Smooth muscle cell (in vitro differentiated cells): ENCODE results near the gene FOXO3. TPM values are rescaled to one million over a fixed set of nuclear protein-coding genes. Genes with fewer than 3 reads are reported as not detected.
"Not testable (repeated sequence)": the region's sequence is repeated elsewhere in the genome, so short reads cannot be mapped to it uniquely, and the experiment has no call there.

Experiments used
- DNase-seq: peaks from one replicate; lab custom pipeline; 2025; ENCODE audit not compliant: unreplicated experiment; lab: John Stamatoyannopoulos, UW
- H2AFZ ChIP-seq: fragments of 200-600 bp; sonication (generic); 2 replicates; pipeline ENCODE4 v1.6.0; 2016; ENCODE audit warnings: antibody characterized with exemption, low read depth, mild to moderate bottlenecking
- H3F3A ChIP-seq: fragments of 200-600 bp; sonication (generic); 2 replicates; pipeline ENCODE4 v1.6.0; 2017; ENCODE audit warnings: antibody characterized with exemption, low read depth
- H3K27ac ChIP-seq: fragments of 200-600 bp; sonication (generic); 2 replicates; pipeline ENCODE4 v1.5.1; 2016; ENCODE audit warnings: low read depth, mild to moderate bottlenecking
- H3K27me3 ChIP-seq: fragments of 200-600 bp; sonication (generic); 2 replicates; pipeline ENCODE4 v1.6.1; 2016; ENCODE audit warnings: low read depth, mild to moderate bottlenecking
- H3K36me3 ChIP-seq: fragments of 200-600 bp; sonication (generic); 2 replicates; pipeline ENCODE4 v1.5.1; 2016; ENCODE audit warnings: low read depth
- H3K4me1 ChIP-seq: fragments of 200-600 bp; sonication (generic); 2 replicates; pipeline ENCODE4 v1.5.1; 2016; ENCODE audit warnings: low read depth
- H3K4me2 ChIP-seq: fragments of 200-600 bp; sonication (generic); 2 replicates; pipeline ENCODE4 v1.6.0; 2016; ENCODE audit warnings: mild to moderate bottlenecking
- H3K4me3 ChIP-seq: fragments of 200-600 bp; sonication (generic); 2 replicates; pipeline ENCODE4 v1.5.1; 2016; ENCODE audit warnings: mild to moderate bottlenecking
- H3K79me2 ChIP-seq: fragments of 200-600 bp; sonication (generic); 2 replicates; pipeline ENCODE4 v1.6.0; 2016; ENCODE audit warnings: low read depth, mild to moderate bottlenecking
- H3K9ac ChIP-seq: fragments of 200-600 bp; sonication (generic); 2 replicates; pipeline ENCODE4 v1.6.0; 2016; ENCODE audit warnings: low read depth
- H3K9me3 ChIP-seq: fragments of 200-600 bp; sonication (generic); replicated peaks from 2 replicates; pipeline ENCODE4 v1.5.1; 2016; ENCODE audit warnings: low read depth
- H4K20me1 ChIP-seq: fragments of 200-600 bp; sonication (generic); 2 replicates; pipeline ENCODE4 v1.6.0; 2016; ENCODE audit warnings: low read depth
- CTCF ChIP-seq: fragments of 200-600 bp; sonication (generic); IDR thresholded peaks from 2 replicates; pipeline ENCODE4 v1.5.1; 2017; ENCODE audit warnings: borderline replicate concordance, mild to moderate bottlenecking, antibody characterized with exemption; ENCODE audit not compliant: insufficient read depth, poor library complexity, severe bottlenecking
- WGBS: methylation state at CpG from one replicate; pipeline ENCODE4 v1.1.7; 2016; ENCODE audit warnings: low lambda C conversion rate; 5-methylcytosine and 5-hydroxymethylcytosine counted together
- polyA plus RNA-seq: library from polyadenylated mRNA; unstranded; fragments of >200 nt; fragmentation: Nextera tagmentation; extraction: Ambion mirVana; gene quantifications from 2 replicates; pipeline ENCODE4 v1.2.1, GENCODE V29; 2016
- total RNA-seq: library from RNA; depleted of rRNA; stranded (reverse); fragments of >200 nt; gene quantifications from 2 replicates; pipeline ENCODE4 v1.2.3, GENCODE V29; 2014

The FOXO3 gene
- total and polyA plus RNA-seq, 2 experiments from 2014 or later, result 35.9 to 40.3 TPM

GRCh38 chr6:108658174-108658573 lies 97.5 kb downstream of the FOXO3 start:
- 100% methylated on average over 2 of the region's 2 CpGs for WGBS
- H2AFZ ChIP-seq, result no peak overlapping the region
- H3F3A ChIP-seq, result no peaks in the 10 kb centered on the region
- H3K4me1 ChIP-seq, result peaks cover 7% of the 10 kb centered on the region
- H3K36me3 ChIP-seq, result no peaks in the 10 kb centered on the region
- no peak overlapping the region for H3K4me3 ChIP-seq
- H3K9ac ChIP-seq, result no peak overlapping the region
- H3K79me2 ChIP-seq, result peaks cover 67% of the 10 kb centered on the region
- no peak for TF ChIP-seq CTCF
- H3K27ac ChIP-seq, result no peak overlapping the region
- no peaks in the 10 kb centered on the region for H3K9me3 ChIP-seq
- H3K27me3 ChIP-seq, result no peaks in the 10 kb centered on the region
- H3K4me2 ChIP-seq, result no peak overlapping the region
- peaks cover 88% of the 10 kb centered on the region for H4K20me1 ChIP-seq
- DNase-seq, result no peak

- not testable (repeated sequence) for H3K4me2 ChIP-seq
- WGBS, result 97% methylated on average over 4 of the region's 4 CpGs
Observed at GRCh38 chr6:108658785-108659184, 98.1 kb downstream of the FOXO3 start.

GRCh38 chr6:108660251-108660650 lies 99.5 kb downstream of the FOXO3 start:
- H2AFZ ChIP-seq, result no peak overlapping the region
- no peak overlapping the region for H3K9ac ChIP-seq
- DNase-seq, result no peak
- H3K4me3 ChIP-seq, result no peak overlapping the region
- peaks cover 76% of the 10 kb centered on the region for H4K20me1 ChIP-seq
- no peaks in the 10 kb centered on the region for H3K36me3 ChIP-seq
- H3K79me2 ChIP-seq, result peaks cover 62% of the 10 kb centered on the region
- H3K27me3 ChIP-seq, result no peaks in the 10 kb centered on the region
- H3K27ac ChIP-seq, result no peak overlapping the region
- TF ChIP-seq CTCF, result no peak
- H3K4me1 ChIP-seq, result peaks cover 4% of the 10 kb centered on the region
- 95% methylated on average over 4 of the region's 4 CpGs for WGBS
- no peaks in the 10 kb centered on the region for H3F3A ChIP-seq
- H3K4me2 ChIP-seq, result no peak overlapping the region
- no peaks in the 10 kb centered on the region for H3K9me3 ChIP-seq

More at GRCh38 chr6:108658785-108659184, 98.1 kb downstream of the FOXO3 start:
- not testable (repeated sequence) for DNase-seq, H3K36me3 ChIP-seq, H3K9ac ChIP-seq, H3K4me3 ChIP-seq, H3K4me1 ChIP-seq, H2AFZ ChIP-seq, H3F3A ChIP-seq, H3K27me3 ChIP-seq, H3K9me3 ChIP-seq, H3K27ac ChIP-seq
- H3K79me2 ChIP-seq, result peaks cover 60% of the 10 kb centered on the region
- peaks cover 83% of the 10 kb centered on the region for H4K20me1 ChIP-seq

GRCh38 chr6:108661430-108661829 lies 100.7 kb downstream of the FOXO3 start:
- 79% methylated on average over 1 of the region's 1 CpG for WGBS
- Histone ChIP-seq H4K20me1 (peaks cover 81% of the 10 kb centered on the region), H3K36me3 (no peaks in the 10 kb centered on the region), H3F3A (no peaks in the 10 kb centered on the region), H3K4me3 (no peak overlapping the region), H3K79me2 (peaks cover 68% of the 10 kb centered on the region), H3K4me1 (no peaks in the 10 kb centered on the region), H3K27me3 (no peaks in the 10 kb centered on the region), H3K27ac (peak overlapping the region; percentile 27), H2AFZ (no peak overlapping the region), H3K9ac (no peak overlapping the region), H3K9me3 (no peaks in the 10 kb centered on the region), H3K4me2 (no peak overlapping the region)
- TF ChIP-seq CTCF, result no peak
- DNase-seq, result no peak
